ENCODE data around the gene PGP. TPM values are rescaled to one million over a fixed set of nuclear protein-coding genes. Genes with fewer than 3 reads are reported as not detected.

The PGP gene, protein sequence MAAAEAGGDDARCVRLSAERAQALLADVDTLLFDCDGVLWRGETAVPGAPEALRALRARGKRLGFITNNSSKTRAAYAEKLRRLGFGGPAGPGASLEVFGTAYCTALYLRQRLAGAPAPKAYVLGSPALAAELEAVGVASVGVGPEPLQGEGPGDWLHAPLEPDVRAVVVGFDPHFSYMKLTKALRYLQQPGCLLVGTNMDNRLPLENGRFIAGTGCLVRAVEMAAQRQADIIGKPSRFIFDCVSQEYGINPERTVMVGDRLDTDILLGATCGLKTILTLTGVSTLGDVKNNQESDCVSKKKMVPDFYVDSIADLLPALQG
- total RNA-seq, result 7.2 and 8.0 TPM in 2 replicates

DNA sequence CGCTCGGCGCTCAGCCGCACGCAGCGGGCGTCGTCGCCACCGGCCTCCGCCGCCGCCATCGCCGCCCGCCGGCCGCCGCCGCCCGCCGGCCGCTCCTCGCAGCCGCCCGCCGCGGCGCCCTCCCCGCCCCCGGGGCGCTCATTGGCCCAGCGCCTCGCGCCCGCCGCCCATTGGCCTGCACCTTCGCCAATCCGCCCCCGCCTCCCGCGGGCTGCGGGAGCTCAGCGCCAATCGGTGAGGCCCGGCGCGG is at the start of gene PGP:
TSS of gene PGP (minus strand) at position 122 of the 250 bp plus-strand sequence. CDS start at position 59, 63 bp downstream.

DNA sequence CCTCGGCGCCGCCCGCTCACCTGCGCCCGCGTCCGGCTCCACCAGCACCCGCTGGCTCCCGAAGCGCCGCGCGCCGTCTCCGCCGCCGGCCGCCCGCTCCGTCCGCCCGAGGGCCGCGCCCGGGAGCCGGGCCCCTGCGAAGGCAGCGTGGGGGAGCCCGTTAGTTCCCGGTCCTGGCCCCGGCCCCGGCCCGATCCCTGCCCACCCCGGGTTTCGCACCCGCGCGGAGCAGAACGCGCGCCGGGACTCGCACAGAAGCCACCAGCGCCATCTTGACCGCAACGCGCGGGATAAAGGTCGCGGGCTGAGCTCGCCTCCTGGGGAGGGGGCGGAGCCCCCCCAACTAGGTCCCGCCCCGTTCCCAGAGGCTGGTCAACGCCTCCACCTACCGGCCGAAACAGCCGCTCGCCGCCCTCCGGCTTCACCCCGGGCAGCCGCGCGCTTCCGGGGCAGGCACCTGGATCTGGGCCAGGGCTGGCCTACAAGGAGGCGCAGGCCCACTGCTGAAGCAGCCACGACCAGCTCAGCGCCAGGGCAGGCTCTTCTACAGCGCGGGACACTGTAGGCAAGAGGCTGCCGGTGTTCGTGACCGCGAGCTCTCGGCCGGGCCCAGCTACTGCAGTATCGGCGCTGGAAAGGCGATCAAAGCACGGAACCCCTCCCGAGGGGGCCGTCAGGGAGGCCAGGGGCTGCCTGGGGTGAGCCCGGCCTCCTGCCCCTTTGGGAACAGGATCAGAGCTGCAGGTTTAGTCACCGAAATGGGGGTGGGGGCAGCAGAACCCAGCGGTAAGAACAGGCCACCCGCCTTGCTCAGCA is 36.9 kb upstream of the PGP start, which contains the start of gene ECI1:
TSS of gene ECI1 (minus strand) at position 292 of the 816 bp plus-strand sequence. CDS start at position 271, 21 bp downstream.

DNA sequence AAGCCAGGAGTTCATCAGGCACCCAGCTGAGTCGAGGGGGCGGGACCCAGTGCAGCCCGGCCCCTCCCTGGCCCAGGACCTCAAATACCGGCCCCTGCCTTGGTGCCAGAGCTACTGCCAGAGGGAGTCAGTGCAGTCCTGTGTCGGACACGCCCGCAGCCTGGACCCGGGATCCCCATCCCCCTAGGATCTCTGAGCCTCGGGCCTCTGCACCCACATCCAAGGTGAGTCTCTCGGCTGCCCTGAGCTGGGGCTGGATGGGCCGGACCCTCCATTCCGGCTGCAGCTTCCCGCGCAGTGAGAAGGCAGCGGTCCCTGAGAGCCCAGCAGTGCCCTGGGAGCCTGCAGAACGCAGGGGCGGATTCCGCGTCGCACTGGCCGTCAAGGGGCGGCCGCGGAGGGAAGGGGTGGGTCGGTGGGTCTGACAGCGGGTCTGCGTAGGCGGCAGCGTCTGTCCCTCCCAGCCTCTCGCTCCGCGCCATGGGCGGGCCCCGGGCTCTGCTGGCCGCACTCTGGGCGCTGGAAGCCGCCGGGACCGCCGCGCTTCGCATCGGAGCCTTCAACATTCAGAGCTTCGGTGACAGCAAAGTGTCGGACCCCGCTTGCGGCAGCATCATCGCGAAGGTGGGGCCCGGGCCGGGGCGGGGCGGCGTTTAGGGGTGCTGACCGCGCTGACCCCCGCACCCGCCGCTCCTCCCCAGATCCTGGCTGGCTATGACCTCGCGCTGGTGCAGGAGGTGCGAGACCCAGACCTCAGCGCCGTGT is 21.9 kb upstream of the PGP start, which contains the start of gene DNASE1L2:
TSS of gene DNASE1L2 (plus strand) at position 108 of the 765 bp plus-strand sequence. CDS start at position 481, 373 bp downstream.

DNA sequence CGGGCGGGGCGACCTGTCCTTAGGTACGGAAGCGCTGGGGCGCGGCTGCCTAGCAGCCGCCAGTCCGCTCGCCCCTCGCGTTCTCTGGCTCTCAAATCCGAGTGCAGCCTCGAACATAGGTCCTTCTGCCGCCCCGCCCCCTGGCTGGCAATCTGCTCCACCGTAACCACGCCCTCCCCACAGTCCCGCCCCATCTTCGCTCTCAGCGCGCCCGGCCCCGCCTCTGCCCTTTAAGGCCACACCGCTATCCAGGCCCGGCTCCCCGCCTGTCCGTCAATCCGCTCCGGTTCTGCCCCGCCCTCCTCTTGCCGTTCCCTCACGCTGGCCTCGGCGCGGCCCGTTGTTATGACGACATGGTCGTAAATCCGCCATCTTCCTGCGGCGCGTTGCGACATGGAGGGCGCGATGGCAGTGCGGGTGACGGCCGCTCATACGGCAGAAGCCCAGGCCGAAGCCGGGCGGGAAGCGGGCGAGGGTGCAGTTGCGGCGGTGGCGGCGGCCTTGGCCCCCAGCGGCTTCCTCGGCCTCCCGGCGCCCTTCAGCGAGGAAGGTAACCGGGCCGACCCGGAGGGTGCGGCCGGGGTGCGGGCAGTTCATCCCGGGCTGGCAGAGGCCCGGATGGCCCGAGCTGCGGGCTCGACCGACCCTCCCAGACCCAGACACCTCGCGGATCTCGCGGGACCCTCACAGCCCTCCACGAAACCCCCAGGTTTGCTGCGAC is 8.7 kb upstream of the PGP start, which contains the start of gene E4F1:
TSS of gene E4F1 (plus strand) at position 371 of the 721 bp plus-strand sequence. CDS start at position 394, 23 bp downstream.

DNA sequence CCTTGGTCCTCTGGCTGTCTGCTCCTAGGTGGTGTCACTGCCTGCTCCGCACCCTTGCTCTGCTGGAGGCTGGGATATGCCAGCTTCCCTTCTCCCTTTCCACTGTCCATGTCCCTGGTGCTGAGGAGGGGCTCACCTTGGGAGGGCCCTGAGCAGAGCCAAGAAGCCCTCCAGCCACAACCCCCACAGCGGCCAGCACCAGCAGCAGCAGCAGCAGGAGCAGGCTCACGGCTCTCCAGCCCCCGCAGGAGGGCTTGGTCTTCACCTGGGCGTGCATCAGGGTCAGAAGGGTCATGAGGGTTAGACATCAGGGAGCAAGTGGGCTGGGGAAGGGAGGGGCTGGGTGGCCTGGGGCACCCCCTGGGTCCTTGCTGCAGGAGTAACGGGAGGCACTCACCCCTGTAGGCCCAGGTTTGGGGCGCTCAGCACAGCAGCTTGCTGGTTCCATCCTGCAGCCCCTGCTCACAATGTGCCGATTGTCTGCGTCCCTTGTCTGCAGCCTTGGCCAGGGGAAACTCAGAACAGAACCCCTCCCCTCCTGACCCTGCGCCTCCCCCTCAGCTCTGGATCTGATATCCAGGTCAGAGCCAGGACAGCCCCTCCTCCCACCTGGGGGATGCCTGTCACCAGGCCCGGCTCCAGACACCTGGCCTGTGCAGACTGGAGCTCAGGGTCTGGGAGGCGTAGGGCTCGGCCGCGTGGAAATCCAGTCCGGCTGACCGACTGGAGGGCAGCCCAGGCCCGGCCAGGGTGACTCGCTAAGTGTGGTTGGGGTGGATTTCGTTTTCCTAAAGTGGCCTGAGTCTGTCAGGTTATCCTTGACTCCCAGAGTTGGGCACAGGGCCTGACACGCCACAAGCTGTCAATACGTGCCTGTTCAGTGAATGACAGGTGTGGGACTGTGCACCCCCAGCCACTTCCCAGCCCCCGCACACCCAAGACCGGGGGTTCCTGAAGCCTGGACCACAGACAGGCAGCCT is 4.0 kb downstream of the PGP start, which contains the start of gene BRICD5:
TSS of gene BRICD5 (minus strand) at position 478 of the 980 bp plus-strand sequence. CDS start at position 448, 30 bp downstream.

DNA sequence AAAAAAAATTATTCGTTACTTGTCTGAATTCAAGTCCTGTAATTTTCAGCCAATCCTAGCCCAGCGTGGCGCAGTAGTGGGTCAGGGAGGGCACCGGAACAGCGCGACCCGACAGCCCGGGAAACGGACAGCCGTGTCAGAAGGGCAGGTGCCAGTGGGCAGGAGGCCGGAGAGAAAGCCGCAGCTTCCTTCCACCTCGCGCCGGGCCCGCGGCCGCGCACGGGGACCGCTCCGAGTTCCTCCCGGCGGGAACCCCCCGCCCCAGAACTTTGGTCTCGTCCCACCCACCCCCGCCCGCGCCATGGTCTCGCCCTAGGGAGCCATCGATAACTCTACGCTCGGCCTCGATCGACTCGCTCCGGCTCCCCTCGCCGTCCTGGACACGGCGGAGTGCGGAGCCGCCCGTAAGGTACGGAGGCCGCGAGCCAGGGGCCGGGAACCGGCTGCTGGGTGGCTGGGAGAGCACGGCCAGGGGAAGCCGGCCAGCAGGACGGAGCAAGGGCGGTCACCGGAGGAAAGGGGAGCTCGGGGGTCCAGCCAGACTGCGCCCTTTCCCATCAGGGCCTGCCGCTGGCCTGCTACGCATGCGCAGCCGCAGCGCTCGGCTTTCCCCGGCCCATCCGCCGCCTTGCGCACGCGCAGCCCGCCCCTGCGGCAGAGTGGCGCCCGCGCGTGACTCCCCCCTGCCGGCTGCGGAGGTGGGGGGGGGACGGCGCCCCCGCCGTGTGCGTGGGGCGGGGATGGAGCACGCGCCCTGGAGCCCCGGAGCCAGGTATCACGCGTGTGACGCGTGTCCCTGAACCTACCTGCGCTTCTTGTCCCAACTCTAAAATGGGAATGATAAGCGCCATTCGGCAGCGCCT is 9.3 kb downstream of the PGP start, which contains the start of gene MLST8:
TSS of gene MLST8 (plus strand) at position 351 of the 863 bp plus-strand sequence. CDS start 632 bp downstream, outside the sequence.

DNA sequence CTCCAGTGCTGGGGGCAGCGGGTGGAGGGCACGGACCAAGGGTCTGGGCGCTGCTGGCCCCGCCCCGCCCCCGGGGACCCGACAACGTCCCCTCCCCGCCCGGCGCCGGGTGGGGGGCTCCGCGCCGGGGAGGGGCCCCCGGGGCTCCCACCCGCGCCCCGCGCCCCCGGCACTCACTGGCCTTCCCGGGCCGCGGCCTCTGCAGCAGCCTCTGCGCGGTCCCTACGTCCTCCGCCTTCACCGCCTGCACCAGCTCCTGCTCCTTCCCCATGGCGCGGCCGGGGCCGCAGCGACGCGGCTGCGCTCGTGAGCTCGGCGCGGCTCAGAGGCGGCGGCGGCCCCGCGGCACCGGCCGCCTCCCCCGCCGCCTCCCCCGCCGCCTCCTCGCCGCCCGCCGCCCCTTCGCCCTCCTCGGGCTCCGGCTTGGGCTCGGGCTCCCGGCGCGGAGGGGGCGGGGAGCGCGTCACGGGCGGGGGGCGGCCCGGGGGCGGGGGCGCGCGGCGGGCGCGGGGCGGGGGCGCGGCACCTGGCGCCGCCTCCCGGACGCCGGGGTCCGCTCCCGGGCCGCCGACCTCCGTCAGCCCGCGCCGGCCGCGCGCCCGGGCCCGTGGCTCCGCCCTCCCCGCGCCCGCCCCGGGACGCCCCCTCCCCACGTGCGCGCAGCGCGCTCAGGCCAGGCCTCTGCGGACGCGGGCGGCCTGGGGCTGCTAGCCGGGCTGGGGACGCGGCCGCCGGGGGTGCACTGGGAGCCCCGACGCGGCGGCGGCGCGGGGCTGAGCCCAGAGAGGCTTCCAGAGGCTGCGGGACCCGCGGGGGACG is 18.3 kb downstream of the PGP start, which contains the start of gene CASKIN1:
TSS of gene CASKIN1 (minus strand) at position 444 of the 819 bp plus-strand sequence. CDS start at position 271, 173 bp downstream.

Other genes starting within 250 kb of the PGP start
- gene RNF151, start 248.0 kb downstream of the PGP start, total RNA-seq, result not detected in 2 replicates
- 50.2 and 57.3 TPM in 2 replicates for gene TBL3, start 242.8 kb downstream of the PGP start, total RNA-seq
- gene NOXO1, start 233.4 kb downstream of the PGP start, total RNA-seq, result 0.28 and 1.7 TPM in 2 replicates
- 9.0 and 14.0 TPM in 2 replicates for gene GFER, start 230.6 kb downstream of the PGP start, total RNA-seq
- gene SYNGR3, start 224.9 kb downstream of the PGP start, total RNA-seq, result 1.1 and 4.4 TPM in 2 replicates
- 47.8 and 68.7 TPM in 2 replicates for gene ZNF598, start 205.0 kb downstream of the PGP start, total RNA-seq
- under 0.01 TPM in 1 of 2 replicates, not detected in the other for gene NPW, start 195.1 kb downstream of the PGP start, total RNA-seq
- gene NHERF2, start 187.9 kb downstream of the PGP start, total RNA-seq, result 10.3 and 19.8 TPM in 2 replicates
- 17.4 and 21.2 TPM in 2 replicates for gene NTHL1, start 167.0 kb downstream of the PGP start, total RNA-seq
- gene TSC2, start 166.9 kb downstream of the PGP start, total RNA-seq, result 19.8 and 53.7 TPM in 2 replicates
- 89.5 and 226 TPM in 2 replicates for gene PKD1, start 78.9 kb downstream of the PGP start, total RNA-seq
- gene RAB26, start 66.2 kb downstream of the PGP start, total RNA-seq, result 0.28 and 0.34 TPM in 2 replicates
- gene TRAF7, start 59.1 kb downstream of the PGP start, total RNA-seq, result 57.1 and 81.6 TPM in 2 replicates
- 0.34 and 1.6 TPM in 2 replicates for gene CASKIN1, start 18.2 kb downstream of the PGP start, total RNA-seq
- 23.9 and 25.3 TPM in 2 replicates for gene MLST8, start 9.4 kb downstream of the PGP start, total RNA-seq
- 1.0 and 2.1 TPM in 2 replicates for gene BRICD5, start 4.0 kb downstream of the PGP start, total RNA-seq
- gene E4F1, start 8.8 kb upstream of the PGP start, total RNA-seq, result 24.9 and 28.6 TPM in 2 replicates
- gene DNASE1L2, start 21.6 kb upstream of the PGP start, total RNA-seq, result 0.34 and 1.00 TPM in 2 replicates
- 36.4 and 170 TPM in 2 replicates for gene ECI1, start 36.7 kb upstream of the PGP start, total RNA-seq
- gene RNPS1, start 53.3 kb upstream of the PGP start, total RNA-seq, result 80.3 and 114 TPM in 2 replicates
- 0.64 and 0.68 TPM in 2 replicates for gene ABCA3, start 125.9 kb upstream of the PGP start, total RNA-seq
- gene CCNF, start 214.6 kb upstream of the PGP start, total RNA-seq, result 3.1 and 5.5 TPM in 2 replicates
- 1.00 and 1.0 TPM in 2 replicates for gene TEDC2, start 245.3 kb upstream of the PGP start, total RNA-seq

Measured in nasal cavity respiratory epithelium epithelial cell of viscerocranial mucosa (primary cell).